ENCODE measurements around the gene UBA52. TPM values are rescaled to one million over a fixed set of nuclear protein-coding genes. Genes with fewer than 3 reads are reported as not detected.
A peak's percentile ranks its signal among the peaks of the same experiment; 100 is the strongest.
"Not testable (repeated sequence)": the region's sequence is repeated elsewhere in the genome, so short reads cannot be mapped to it uniquely, and the experiment has no call there.

Gene UBA52
- total RNA-seq, 1 experiment from 2014 or later, result 1,265 TPM

- no peaks in the 10 kb centered on the region for H3K36me3 Mint-ChIP-seq (ENCODE audit: insufficient read depth in 1 of 3, low read depth in 3 of 3)
- no peak overlapping the region for H2BK20ac ChIP-seq (ENCODE audit: low read depth, low read length, poor library complexity, severe bottlenecking)
- peaks cover 3% of the 10 kb centered on the region; the same call in 1 of the 2 replicates for H3K4me1 ChIP-seq (ENCODE audit: insufficient read depth, low read length)
- no peak overlapping the region for H2BK120ac ChIP-seq (ENCODE audit: low read depth, low read length, poor library complexity, severe bottlenecking)
- no peaks in the 10 kb centered on the region for H4K20me1 ChIP-seq (ENCODE audit: control insufficient read depth, insufficient read depth, insufficient read length)
- H3K27ac Mint-ChIP-seq, result peak overlapping the region; percentile 48 to 96 (median 55); a peak in 4 of 7 replicates
- H3K9me3 ChIP-seq (ENCODE audit: control insufficient read depth, low read depth, low read length), result no peaks in the 10 kb centered on the region
- no peak overlapping the region for H2BK5ac ChIP-seq (ENCODE audit: insufficient read length, low read length)
- no peaks in the 10 kb centered on the region for H3K27me3 Mint-ChIP-seq (ENCODE audit: low read depth)
- no peak overlapping the region for H3K9ac ChIP-seq (ENCODE audit: extremely low read depth, insufficient read length, low read length)
- peaks cover 11% of the 10 kb centered on the region; the same call in 1 of the 2 replicates for H3K79me2 ChIP-seq (ENCODE audit: insufficient read depth, low read length)
- H4K8ac ChIP-seq (replicated peaks; ENCODE audit: insufficient read length, low read depth, low read length), result no peak overlapping the region
- no peak overlapping the region for H2BK12ac ChIP-seq (ENCODE audit: insufficient read length, low read depth, low read length)
- H4K91ac ChIP-seq (ENCODE audit: insufficient read length, low read depth, low read length), result no peak overlapping the region
- H3K18ac ChIP-seq (ENCODE audit: insufficient read length, low read depth, low read length), result peak overlapping the region; percentile 37
- peak overlapping the region; percentile 99 for H3K4me2 ChIP-seq (ENCODE audit: insufficient read depth, insufficient read length, low read length)
- H3K27ac ChIP-seq (ENCODE audit: insufficient read length, low read depth, low read length), result no peak overlapping the region
- H2AK5ac ChIP-seq (ENCODE audit: insufficient read length, low read length), result no peak overlapping the region
- H3K4me1 Mint-ChIP-seq, result peaks cover 13% of the 10 kb centered on the region in 2 experiments
- peak overlapping the region; percentile 92 to 96 for H3K4me3 Mint-ChIP-seq
- H2BK15ac ChIP-seq (ENCODE audit: low read depth, low read length), result no peak overlapping the region
- H3K56ac ChIP-seq (ENCODE audit: insufficient read length, low read depth, low read length), result no peak overlapping the region
- H4K5ac ChIP-seq (ENCODE audit: insufficient read length, low read depth, low read length), result no peak overlapping the region
- H2AFZ ChIP-seq (ENCODE audit: low read length), result no peak overlapping the region
- no peak overlapping the region for H3K14ac ChIP-seq (ENCODE audit: insufficient read depth, low read length)
- H3K9me3 Mint-ChIP-seq, result no peaks in the 10 kb centered on the region
- peak; percentile 100 for DNase-seq
- H3T11ph ChIP-seq (ENCODE audit: low read length), result no peak overlapping the region
- H3K4ac ChIP-seq (ENCODE audit: low read depth, low read length), result no peak overlapping the region
- H3K79me1 ChIP-seq (ENCODE audit: insufficient read depth, low read depth, low read length, poor library complexity, severe bottlenecking), result peaks cover 4% of the 10 kb centered on the region
- H3K23me2 ChIP-seq (ENCODE audit: insufficient read length, low read depth, low read length, poor library complexity, severe bottlenecking), result peaks cover 12% of the 10 kb centered on the region
- no CpG with 5 or more reads among the region's 51 CpGs for WGBS (ENCODE audit: extremely low coverage, insufficient read length, low lambda C conversion rate)
- H3K23ac ChIP-seq (ENCODE audit: insufficient read length, low read depth, low read length), result no peak overlapping the region
- no peaks in the 10 kb centered on the region for H3K27me3 ChIP-seq (ENCODE audit: insufficient read depth, low read length)
- TF ChIP-seq CTCF (conservative IDR thresholded peaks at IDR 0.05), result no peak
Measured at GRCh38 chr19:18522124-18522861, 49.4 kb upstream of the UBA52 start.

GRCh38 chr19:18522862-18523440, 48.7 kb upstream of the UBA52 start:
- Histone ChIP-seq H3K23me2 (ENCODE audit: insufficient read length, low read depth, low read length, poor library complexity, severe bottlenecking) (peaks cover 12% of the 10 kb centered on the region), H3K79me2 (ENCODE audit: insufficient read depth, low read length) (peaks cover 11% of the 10 kb centered on the region; the same call in 1 of the 2 replicates), H3K4me2 (ENCODE audit: insufficient read depth, insufficient read length, low read length) (peak overlapping the region; percentile 11)
- not testable (repeated sequence) for H3K18ac ChIP-seq (ENCODE audit: insufficient read length, low read depth, low read length); H3K27ac ChIP-seq (ENCODE audit: insufficient read length, low read depth, low read length); H3K79me1 ChIP-seq (ENCODE audit: insufficient read depth, low read depth, low read length, poor library complexity, severe bottlenecking); H2BK120ac ChIP-seq (ENCODE audit: low read depth, low read length, poor library complexity, severe bottlenecking); H4K5ac ChIP-seq (ENCODE audit: insufficient read length, low read depth, low read length); H3K4ac ChIP-seq (ENCODE audit: low read depth, low read length); H4K8ac ChIP-seq (replicated peaks; ENCODE audit: insufficient read length, low read depth, low read length); H3K9me3 Mint-ChIP-seq; H3K9me3 ChIP-seq (ENCODE audit: control insufficient read depth, low read depth, low read length); H2BK15ac ChIP-seq (ENCODE audit: low read depth, low read length); H3T11ph ChIP-seq (ENCODE audit: low read length); H4K91ac ChIP-seq (ENCODE audit: insufficient read length, low read depth, low read length); H3K23ac ChIP-seq (ENCODE audit: insufficient read length, low read depth, low read length); H2AK5ac ChIP-seq (ENCODE audit: insufficient read length, low read length); H3K14ac ChIP-seq (ENCODE audit: insufficient read depth, low read length); H3K4me1 ChIP-seq (ENCODE audit: insufficient read depth, low read length); H4K20me1 ChIP-seq (ENCODE audit: control insufficient read depth, insufficient read depth, insufficient read length); H2BK12ac ChIP-seq (ENCODE audit: insufficient read length, low read depth, low read length); H2AFZ ChIP-seq (ENCODE audit: low read length); H2BK5ac ChIP-seq (ENCODE audit: insufficient read length, low read length); H3K36me3 Mint-ChIP-seq (ENCODE audit: insufficient read depth in 1 of 3, low read depth in 3 of 3); H2BK20ac ChIP-seq (ENCODE audit: low read depth, low read length, poor library complexity, severe bottlenecking); DNase-seq; H3K27me3 ChIP-seq (ENCODE audit: insufficient read depth, low read length); H3K9ac ChIP-seq (ENCODE audit: extremely low read depth, insufficient read length, low read length); H3K27me3 Mint-ChIP-seq (ENCODE audit: low read depth); H3K56ac ChIP-seq (ENCODE audit: insufficient read length, low read depth, low read length)
- H3K4me3 Mint-ChIP-seq, result peak overlapping the region; percentile 92 to 96
- no CpG with 5 or more reads among the region's 19 CpGs for WGBS (ENCODE audit: extremely low coverage, insufficient read length, low lambda C conversion rate)
- peak overlapping the region in 2 of 3 experiments; percentile 55 to 96; a peak in 1 of 7 replicates for H3K27ac Mint-ChIP-seq
- peaks cover 13% of the 10 kb centered on the region in 2 experiments for H3K4me1 Mint-ChIP-seq

Data from H9 (cell line).